Activated CD4-positive, alpha-beta memory T cell treated with anti-CD3 and anti-CD28 coated beads, Interleukin-2, amount 10 ng/mL, durations not matched to agents 7 days and 5 days (primary cell): ENCODE data around the gene MYL3. TPM values are rescaled to one million over a fixed set of nuclear protein-coding genes. Genes with fewer than 3 reads are reported as not detected.
A peak's percentile ranks its signal among the peaks of the same experiment; 100 is the strongest.

Source experiments
- CTCF ChIA-PET: fragments of 350-600 bp; sonication (Branson Sonifier 250); formaldehyde crosslinking; loops from one replicate; lab custom pipeline; 2021; ENCODE audit warnings: antibody characterized with exemption, inconsistent platforms; lab: Charles Lee
- POLR2A ChIA-PET: fragments of 350-600 bp; sonication (Branson Sonifier 250); formaldehyde crosslinking; loops from one replicate; lab custom pipeline; 2021; ENCODE audit warnings: antibody characterized with exemption; lab: Charles Lee
- DNase-seq: peaks from one replicate; pipeline ENCODE4 v3.0.0-alpha.2; 2020
- H3K27ac Mint-ChIP-seq: one replicate; pipeline ENCODE4 v1.8.0; 2021; ENCODE audit warnings: mild to moderate bottlenecking, mixed read lengths
- H3K27me3 Mint-ChIP-seq: one replicate; pipeline ENCODE4 v1.8.0; 2021; ENCODE audit warnings: mixed read lengths
- H3K36me3 Mint-ChIP-seq: one replicate; pipeline ENCODE4 v1.8.0; 2021; ENCODE audit warnings: low read depth, mixed read lengths
- H3K4me1 Mint-ChIP-seq: one replicate; pipeline ENCODE4 v1.8.0; 2021; ENCODE audit warnings: mixed read lengths
- H3K4me3 Mint-ChIP-seq: one replicate; pipeline ENCODE4 v1.8.0; 2021; ENCODE audit warnings: mild to moderate bottlenecking, mixed read lengths
- H3K9me3 Mint-ChIP-seq: one replicate; pipeline ENCODE4 v1.8.0; 2021; ENCODE audit warnings: mixed read lengths
- total RNA-seq, 2 experiments: library from RNA; stranded (reverse); gene quantifications; one replicate each; pipeline ENCODE4 v1.2.3, GENCODE V29; 2021

Gene MYL3
- total RNA-seq, 2 experiments from 2014 or later, result not detected

GRCh38 chr3:46875560-46875959, 12.3 kb upstream of the MYL3 start:
- peaks cover 3% of the 10 kb centered on the region for H3K4me1 Mint-ChIP-seq
- H3K27me3 Mint-ChIP-seq, result peaks cover 30% of the 10 kb centered on the region
- ChIA-PET CTCF (no interaction called here), POLR2A (no interaction called here)
- H3K9me3 Mint-ChIP-seq, result no peaks in the 10 kb centered on the region
- H3K27ac Mint-ChIP-seq, result no peak overlapping the region
- DNase-seq, result no peak
- no peak overlapping the region for H3K4me3 Mint-ChIP-seq
- H3K36me3 Mint-ChIP-seq, result no peaks in the 10 kb centered on the region

- no peak overlapping the region for H3K4me3 Mint-ChIP-seq
- no peaks in the 10 kb centered on the region for H3K36me3 Mint-ChIP-seq
- ChIA-PET POLR2A (no interaction called here), CTCF (no interaction called here)
- no peak overlapping the region for H3K27ac Mint-ChIP-seq
- H3K27me3 Mint-ChIP-seq, result peaks cover 19% of the 10 kb centered on the region
- no peak for DNase-seq
- H3K4me1 Mint-ChIP-seq, result no peaks in the 10 kb centered on the region
- H3K9me3 Mint-ChIP-seq, result no peaks in the 10 kb centered on the region
Measured at GRCh38 chr3:46874430-46874829, 11.2 kb upstream of the MYL3 start.

- CTCF ChIA-PET, result interaction anchor here (0.7 kb wide), 1 partner anchor 9 kb away, joined by 3 read pairs; no protein-coding TSS in a partner anchor
Measured at GRCh38 chr3:46873521-46873920, 10.3 kb upstream of the MYL3 start.

GRCh38 chr3:46871222-46871621, 8.0 kb upstream of the MYL3 start:
- H3K4me3 Mint-ChIP-seq, result no peak overlapping the region
- H3K36me3 Mint-ChIP-seq, result no peaks in the 10 kb centered on the region
- CTCF ChIA-PET, result interaction anchor here (1.5 kb wide), 1 partner anchor 26 kb away, joined by 3 read pairs; no protein-coding TSS in a partner anchor
- no peaks in the 10 kb centered on the region for H3K9me3 Mint-ChIP-seq
- POLR2A ChIA-PET, result no interaction called here
- no peak overlapping the region for H3K27ac Mint-ChIP-seq
- H3K4me1 Mint-ChIP-seq, result no peaks in the 10 kb centered on the region
- DNase-seq, result no peak
- peaks cover 17% of the 10 kb centered on the region for H3K27me3 Mint-ChIP-seq

More at GRCh38 chr3:46873521-46873920, 10.3 kb upstream of the MYL3 start:
- H3K27me3 Mint-ChIP-seq, result peaks cover 17% of the 10 kb centered on the region
- no peaks in the 10 kb centered on the region for H3K4me1 Mint-ChIP-seq
- DNase-seq, result no peak
- H3K9me3 Mint-ChIP-seq, result no peaks in the 10 kb centered on the region
- H3K36me3 Mint-ChIP-seq, result no peaks in the 10 kb centered on the region
- H3K4me3 Mint-ChIP-seq, result no peak overlapping the region
- POLR2A ChIA-PET, result no interaction called here
- H3K27ac Mint-ChIP-seq, result no peak overlapping the region

GRCh38 chr3:46870651-46871050, 7.4 kb upstream of the MYL3 start:
- H3K36me3 Mint-ChIP-seq, result no peaks in the 10 kb centered on the region
- no peak overlapping the region for H3K4me3 Mint-ChIP-seq
- ChIA-PET POLR2A (no interaction called here), CTCF (interaction anchor here (1.5 kb wide), 1 partner anchor 25 kb away, joined by 3 read pairs; no protein-coding TSS in a partner anchor)
- no peak for DNase-seq
- peaks cover 17% of the 10 kb centered on the region for H3K27me3 Mint-ChIP-seq
- H3K9me3 Mint-ChIP-seq, result no peaks in the 10 kb centered on the region
- no peak overlapping the region for H3K27ac Mint-ChIP-seq
- H3K4me1 Mint-ChIP-seq, result no peaks in the 10 kb centered on the region

- DNase-seq, result no peak
- Mint-ChIP-seq H3K36me3 (no peaks in the 10 kb centered on the region), H3K9me3 (no peaks in the 10 kb centered on the region), H3K27me3 (peaks cover 14% of the 10 kb centered on the region), H3K27ac (no peak overlapping the region), H3K4me1 (no peaks in the 10 kb centered on the region), H3K4me3 (no peak overlapping the region)
- POLR2A ChIA-PET, result no interaction called here
- CTCF ChIA-PET, result no interaction called here
Measured at GRCh38 chr3:46869440-46869839, 6.2 kb upstream of the MYL3 start.

GRCh38 chr3:46868948-46869347, 5.7 kb upstream of the MYL3 start:
- CTCF ChIA-PET, result no interaction called here
- Mint-ChIP-seq H3K4me3 (no peak overlapping the region), H3K4me1 (no peaks in the 10 kb centered on the region), H3K9me3 (no peaks in the 10 kb centered on the region), H3K27me3 (peaks cover 9% of the 10 kb centered on the region), H3K36me3 (no peaks in the 10 kb centered on the region), H3K27ac (no peak overlapping the region)
- DNase-seq, result no peak
- POLR2A ChIA-PET, result no interaction called here

GRCh38 chr3:46868287-46868686, 5.0 kb upstream of the MYL3 start:
- no peak for DNase-seq
- Mint-ChIP-seq H3K4me1 (no peaks in the 10 kb centered on the region), H3K9me3 (no peaks in the 10 kb centered on the region), H3K4me3 (no peak overlapping the region), H3K27me3 (peaks cover 9% of the 10 kb centered on the region), H3K36me3 (no peaks in the 10 kb centered on the region), H3K27ac (no peak overlapping the region)
- ChIA-PET CTCF (no interaction called here), POLR2A (no interaction called here)

- Mint-ChIP-seq H3K4me1 (no peaks in the 10 kb centered on the region), H3K4me3 (no peak overlapping the region), H3K9me3 (no peaks in the 10 kb centered on the region), H3K27me3 (peaks cover 7% of the 10 kb centered on the region), H3K36me3 (no peaks in the 10 kb centered on the region), H3K27ac (no peak overlapping the region)
- ChIA-PET CTCF (interaction anchor here (0.6 to 1.5 kb wide), 3 partner anchors 30 to 148 kb away, joined by 3 to 5 read pairs (median 3); no protein-coding TSS in a partner anchor), POLR2A (no interaction called here)
- DNase-seq, result no peak
Measured at GRCh38 chr3:46867550-46867898, 4.3 kb upstream of the MYL3 start.

- H3K27me3 Mint-ChIP-seq, result peaks cover 7% of the 10 kb centered on the region
- H3K9me3 Mint-ChIP-seq, result no peaks in the 10 kb centered on the region
- no peak overlapping the region for H3K4me3 Mint-ChIP-seq
- peak; percentile 78 for DNase-seq
- ChIA-PET CTCF (interaction anchor here (0.6 to 1.5 kb wide), 9 partner anchors 21 to 503 kb away, joined by 3 to 8 read pairs (median 3); no protein-coding TSS in a partner anchor), POLR2A (no interaction called here)
- H3K4me1 Mint-ChIP-seq, result no peaks in the 10 kb centered on the region
- no peak overlapping the region for H3K27ac Mint-ChIP-seq
- no peaks in the 10 kb centered on the region for H3K36me3 Mint-ChIP-seq
Measured at GRCh38 chr3:46866720-46867549, 3.7 kb upstream of the MYL3 start.

GRCh38 chr3:46866032-46866595, 2.9 kb upstream of the MYL3 start:
- no peak for DNase-seq
- no peaks in the 10 kb centered on the region for H3K4me1 Mint-ChIP-seq
- H3K27ac Mint-ChIP-seq, result no peak overlapping the region
- ChIA-PET POLR2A (no interaction called here), CTCF (interaction anchor here (1.0 to 1.5 kb wide), 5 partner anchors 20 to 458 kb away, joined by 3 to 8 read pairs (median 3); no protein-coding TSS in a partner anchor)
- H3K36me3 Mint-ChIP-seq, result no peaks in the 10 kb centered on the region
- H3K4me3 Mint-ChIP-seq, result no peak overlapping the region
- H3K27me3 Mint-ChIP-seq, result peaks cover 3% of the 10 kb centered on the region
- H3K9me3 Mint-ChIP-seq, result no peaks in the 10 kb centered on the region

- H3K9me3 Mint-ChIP-seq, result no peaks in the 10 kb centered on the region
- no peaks in the 10 kb centered on the region for H3K36me3 Mint-ChIP-seq
- CTCF ChIA-PET, result interaction anchor here (1.3 to 1.4 kb wide), 2 partner anchors 44 to 459 kb away, joined by 3 to 8 read pairs; no protein-coding TSS in a partner anchor
- H3K4me3 Mint-ChIP-seq, result no peak overlapping the region
- DNase-seq, result no peak
- no peaks in the 10 kb centered on the region for H3K4me1 Mint-ChIP-seq
- POLR2A ChIA-PET, result no interaction called here
- no peaks in the 10 kb centered on the region for H3K27me3 Mint-ChIP-seq
- H3K27ac Mint-ChIP-seq, result no peak overlapping the region
Measured at GRCh38 chr3:46865546-46865945, 2.3 kb upstream of the MYL3 start.

GRCh38 chr3:46865031-46865507, 1.8 kb upstream of the MYL3 start:
- no peak overlapping the region for H3K4me3 Mint-ChIP-seq
- no peaks in the 10 kb centered on the region for H3K36me3 Mint-ChIP-seq
- no peak overlapping the region for H3K27ac Mint-ChIP-seq
- H3K27me3 Mint-ChIP-seq, result no peaks in the 10 kb centered on the region
- no peaks in the 10 kb centered on the region for H3K9me3 Mint-ChIP-seq
- CTCF ChIA-PET, result interaction anchor here (1.3 kb wide), 1 partner anchor 459 kb away, joined by 3 read pairs; no protein-coding TSS in a partner anchor
- DNase-seq, result no peak
- POLR2A ChIA-PET, result no interaction called here
- no peaks in the 10 kb centered on the region for H3K4me1 Mint-ChIP-seq
